ENCODE data around the gene NOTCH2.

Gene NOTCH2

GRCh38 chr1:119870917-119871596 is 198.4 kb downstream of the NOTCH2 start:
- DNase-seq = peak; percentile 67

- no peak for DNase-seq
Observed at GRCh38 chr1:119869995-119870394, 199.5 kb downstream of the NOTCH2 start.

- no peak for DNase-seq
Observed at GRCh38 chr1:119868176-119868575, 201.3 kb downstream of the NOTCH2 start.

- no peak for DNase-seq
Observed at GRCh38 chr1:119866451-119866850, 203.0 kb downstream of the NOTCH2 start.

- no peak for DNase-seq
Observed at GRCh38 chr1:119865627-119866026, 203.8 kb downstream of the NOTCH2 start.

- DNase-seq = no peak
Observed at GRCh38 chr1:119862276-119862675, 207.2 kb downstream of the NOTCH2 start.
